ENCODE results near the gene CDC23.
"Not testable (repeated sequence)": the region's sequence is repeated elsewhere in the genome, so short reads cannot be mapped to it uniquely, and the experiment has no call there.

The CDC23 gene

DNA sequence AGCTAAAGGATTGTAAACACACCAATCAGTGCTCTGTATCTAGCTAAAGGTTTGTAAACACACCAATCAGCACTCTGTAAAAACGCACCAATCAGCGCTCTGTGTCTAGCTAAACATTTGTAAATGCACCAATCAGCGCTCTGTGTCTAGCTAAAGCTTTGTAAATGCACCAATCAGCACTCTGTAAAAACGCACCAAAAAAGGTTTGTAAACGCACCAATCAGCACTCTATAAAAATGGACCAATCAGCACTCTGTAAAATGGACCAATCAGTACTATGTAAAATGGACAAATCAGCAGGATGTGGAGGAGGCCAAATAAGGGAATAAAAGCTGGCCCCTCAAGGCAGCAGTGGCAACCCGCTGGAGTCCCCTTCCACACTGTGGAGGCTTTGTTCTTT lies 69.5 kb downstream of the CDC23 start:
- DNase-seq (ENCODE audit: low read depth in 2 of 3, low spot score in 1 of 3): not testable (repeated sequence)

- no peak for DNase-seq (ENCODE audit: low read depth in 2 of 3, low spot score in 1 of 3)
Observed at GRCh38 chr5:138141734-138142133, 71.4 kb downstream of the CDC23 start.

DNA sequence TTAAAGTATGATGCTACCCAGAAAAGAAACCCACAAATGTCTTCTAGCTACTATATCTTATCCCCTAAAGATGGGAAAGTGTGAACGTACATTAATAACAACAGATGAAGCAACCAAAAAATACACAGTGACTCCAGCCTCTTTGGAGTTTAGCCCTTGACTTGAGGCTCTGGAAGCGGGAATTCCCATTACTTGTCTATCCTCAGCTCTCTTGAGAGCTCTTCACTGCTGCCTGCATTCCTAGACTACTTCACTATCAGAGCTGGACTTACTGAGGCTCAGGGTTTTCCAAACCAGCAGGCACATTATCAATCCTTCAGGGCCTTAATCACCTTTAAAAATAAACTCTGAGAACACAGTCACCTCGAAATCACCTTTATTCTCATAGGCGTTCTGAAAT lies 72.9 kb downstream of the CDC23 start:
- no peak for DNase-seq (ENCODE audit: low read depth in 2 of 3, low spot score in 1 of 3)

DNA sequence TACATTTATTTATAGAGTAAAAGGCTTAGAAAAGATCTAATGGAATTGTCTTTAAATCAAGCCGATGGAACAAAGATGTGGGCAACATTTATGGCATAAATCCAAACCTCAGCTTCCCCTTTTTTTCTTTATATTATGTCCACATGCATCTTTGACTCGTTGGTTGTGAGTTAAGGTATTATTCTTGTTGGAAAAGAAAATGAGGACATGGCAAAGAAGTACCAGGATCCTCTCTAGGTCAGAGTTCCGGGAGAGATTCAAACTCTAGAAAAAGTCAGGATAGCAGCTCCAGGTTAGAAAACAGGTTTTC lies 73.4 kb downstream of the CDC23 start:
- no peak for DNase-seq (ENCODE audit: low read depth in 2 of 3, low spot score in 1 of 3)

GRCh38 chr5:138138949-138139780 lies 74.0 kb downstream of the CDC23 start, which contains the start of gene NME5:
Gene NME5 (minus strand): TSS chr5:138139428. CDS start chr5:138138780, 648 bp downstream.
- no peak for DNase-seq (ENCODE audit: low read depth in 2 of 3, low spot score in 1 of 3)

All from stimulated activated CD4-positive, alpha-beta T cell treated with anti-CD3 and anti-CD28 coated beads, Interleukin-12 subunit alpha, Interleukin-12 subunit beta, amount 100 ng/mL, for 48 hours (primary cell).